NB4 (cell line): ENCODE results near the gene CUL4A.

Experiments
- MYC ChIP-seq: IDR thresholded peaks from 2 replicates; pipeline ENCODE4 v1.6.1; 2011; ENCODE audit warnings: low read depth, low read length
- POLR2A ChIP-seq: IDR thresholded peaks from 2 replicates; pipeline ENCODE4 v1.6.1; 2011; ENCODE audit warnings: mild to moderate bottlenecking; ENCODE audit not compliant: insufficient read length; ENCODE audit errors: extremely low read depth
- TF ChIP-seq, protein P1 (sequence below): IDR thresholded peaks from one replicate; pipeline ENCODE4 v1.5.1; 2012; ENCODE audit warnings: low read depth, low read length
- TF ChIP-seq, protein P2 (sequence below): IDR thresholded peaks from 2 replicates; pipeline ENCODE4 v1.6.1; 2011; ENCODE audit warnings: low read depth, low read length

GRCh38 chr13:113293686-113294085 lies 84.3 kb downstream of the CUL4A start:
- TF ChIP-seq, protein P1, sequence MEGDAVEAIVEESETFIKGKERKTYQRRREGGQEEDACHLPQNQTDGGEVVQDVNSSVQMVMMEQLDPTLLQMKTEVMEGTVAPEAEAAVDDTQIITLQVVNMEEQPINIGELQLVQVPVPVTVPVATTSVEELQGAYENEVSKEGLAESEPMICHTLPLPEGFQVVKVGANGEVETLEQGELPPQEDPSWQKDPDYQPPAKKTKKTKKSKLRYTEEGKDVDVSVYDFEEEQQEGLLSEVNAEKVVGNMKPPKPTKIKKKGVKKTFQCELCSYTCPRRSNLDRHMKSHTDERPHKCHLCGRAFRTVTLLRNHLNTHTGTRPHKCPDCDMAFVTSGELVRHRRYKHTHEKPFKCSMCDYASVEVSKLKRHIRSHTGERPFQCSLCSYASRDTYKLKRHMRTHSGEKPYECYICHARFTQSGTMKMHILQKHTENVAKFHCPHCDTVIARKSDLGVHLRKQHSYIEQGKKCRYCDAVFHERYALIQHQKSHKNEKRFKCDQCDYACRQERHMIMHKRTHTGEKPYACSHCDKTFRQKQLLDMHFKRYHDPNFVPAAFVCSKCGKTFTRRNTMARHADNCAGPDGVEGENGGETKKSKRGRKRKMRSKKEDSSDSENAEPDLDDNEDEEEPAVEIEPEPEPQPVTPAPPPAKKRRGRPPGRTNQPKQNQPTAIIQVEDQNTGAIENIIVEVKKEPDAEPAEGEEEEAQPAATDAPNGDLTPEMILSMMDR: no peak
- TF ChIP-seq, protein P2, sequence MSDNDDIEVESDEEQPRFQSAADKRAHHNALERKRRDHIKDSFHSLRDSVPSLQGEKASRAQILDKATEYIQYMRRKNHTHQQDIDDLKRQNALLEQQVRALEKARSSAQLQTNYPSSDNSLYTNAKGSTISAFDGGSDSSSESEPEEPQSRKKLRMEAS: no peak
- TF ChIP-seq POLR2A: no peak
- no peak for TF ChIP-seq MYC
